Duodenal mucosa (tissue), 2 donors: ENCODE data around the gene SLC24A4.

Experiments used
- H3K27ac ChIP-seq: one replicate; pipeline ENCODE4 v1.7.0; 2013; ENCODE audit warnings: low read depth, low read length
- H3K27me3 ChIP-seq, 2 donors: one replicate each; pipeline ENCODE4 v1.7.0; 2013; ENCODE audit warnings: low read length in 2 of 2, control low read depth in 1 of 2; ENCODE audit not compliant: insufficient read depth in 2 of 2, control insufficient read depth in 1 of 2
- H3K36me3 ChIP-seq, 2 donors: one replicate each; pipeline ENCODE4 v1.7.0; 2013; ENCODE audit warnings: low read length in 2 of 2, control low read depth in 1 of 2; ENCODE audit not compliant: insufficient read depth in 2 of 2, control insufficient read depth in 1 of 2
- H3K4me1 ChIP-seq, 2 donors: one replicate each; pipeline ENCODE4 v1.7.0; 2013; ENCODE audit warnings: low read length in 2 of 2, control low read depth in 1 of 2; ENCODE audit not compliant: insufficient read depth in 2 of 2, control insufficient read depth in 1 of 2
- H3K4me3 ChIP-seq, 2 donors: one replicate each; pipeline ENCODE4 v1.7.0; 2013; ENCODE audit warnings: low read length in 2 of 2, low read depth in 1 of 2
- H3K9ac ChIP-seq, 2 donors: one replicate each; pipeline ENCODE4 v1.7.0; 2013; ENCODE audit warnings: low read length in 2 of 2, low read depth in 1 of 2
- H3K9me3 ChIP-seq, 2 donors: one replicate each; pipeline ENCODE4 v1.7.0; 2013; ENCODE audit warnings: low read length in 2 of 2, control low read depth in 1 of 2; ENCODE audit not compliant: control insufficient read depth in 1 of 2

SLC24A4 gene

GRCh38 chr14:92459950-92460421, 137.0 kb downstream of the SLC24A4 start:
- Histone ChIP-seq H3K9ac (no peak overlapping the region), H3K4me3 (no peak overlapping the region), H3K36me3 (no peaks in the 10 kb centered on the region), H3K27ac (no peak overlapping the region), H3K9me3 (no peaks in the 10 kb centered on the region), H3K27me3 (no peaks in the 10 kb centered on the region), H3K4me1 (peaks cover 14% of the 10 kb centered on the region in 2 donors)

- Histone ChIP-seq H3K27ac (no peak overlapping the region), H3K4me3 (no peak overlapping the region), H3K9ac (no peak overlapping the region), H3K9me3 (no peaks in the 10 kb centered on the region), H3K4me1 (peaks cover 14% of the 10 kb centered on the region in 2 donors), H3K27me3 (no peaks in the 10 kb centered on the region), H3K36me3 (no peaks in the 10 kb centered on the region)
Observed at GRCh38 chr14:92460541-92460915, 137.6 kb downstream of the SLC24A4 start.

DNA sequence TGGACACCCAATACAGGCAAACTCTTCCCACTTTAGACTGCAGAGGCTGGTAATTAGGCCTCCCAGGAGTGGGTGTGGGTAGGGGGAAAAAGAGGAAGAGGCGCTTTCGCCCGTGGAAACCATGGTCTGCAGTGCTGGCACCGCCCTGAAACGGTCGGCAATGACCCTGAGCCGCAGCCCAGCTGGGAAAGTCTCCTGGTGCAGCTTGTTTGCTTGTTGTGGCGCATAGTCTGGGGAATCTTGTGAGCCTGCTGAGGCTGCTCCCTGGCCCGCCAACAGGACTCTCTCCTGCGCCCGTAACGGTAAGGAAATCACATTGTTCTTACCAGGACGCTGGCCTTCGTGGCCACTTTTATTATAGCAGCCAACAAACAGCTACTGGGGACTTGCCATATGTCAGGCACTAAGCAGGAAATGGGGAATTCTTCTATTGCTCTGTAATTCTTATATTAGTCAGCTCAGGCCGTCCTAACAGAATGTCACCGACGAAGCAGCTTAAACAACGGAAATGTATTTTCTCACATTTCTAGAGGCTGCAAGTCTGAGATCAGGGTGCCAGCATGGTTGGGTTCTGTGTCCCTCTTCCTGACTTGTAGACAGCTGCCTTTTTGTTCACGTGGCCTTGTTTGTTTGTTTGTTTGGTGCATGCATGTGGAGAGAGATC, 138.1 kb downstream of the SLC24A4 start:
- H3K4me3 ChIP-seq, result no peak overlapping the region
- H3K9ac ChIP-seq, result no peak overlapping the region

GRCh38 chr14:92461891-92462290, 138.9 kb downstream of the SLC24A4 start:
- peaks cover 14% of the 10 kb centered on the region in 2 donors for H3K4me1 ChIP-seq
- no peak overlapping the region for H3K9ac ChIP-seq
- no peak overlapping the region for H3K27ac ChIP-seq
- no peaks in the 10 kb centered on the region for H3K36me3 ChIP-seq
- H3K4me3 ChIP-seq, result no peak overlapping the region
- peaks cover 0 to under 1% of the 10 kb centered on the region in 2 donors for H3K9me3 ChIP-seq
- no peaks in the 10 kb centered on the region for H3K27me3 ChIP-seq

More for the DNA sequence above, 138.1 kb downstream of the SLC24A4 start:
- Histone ChIP-seq H3K27ac (no peak overlapping the region), H3K9me3 (no peaks in the 10 kb centered on the region), H3K4me1 (peaks cover 14% of the 10 kb centered on the region in 2 donors), H3K27me3 (no peaks in the 10 kb centered on the region), H3K36me3 (no peaks in the 10 kb centered on the region)

DNA sequence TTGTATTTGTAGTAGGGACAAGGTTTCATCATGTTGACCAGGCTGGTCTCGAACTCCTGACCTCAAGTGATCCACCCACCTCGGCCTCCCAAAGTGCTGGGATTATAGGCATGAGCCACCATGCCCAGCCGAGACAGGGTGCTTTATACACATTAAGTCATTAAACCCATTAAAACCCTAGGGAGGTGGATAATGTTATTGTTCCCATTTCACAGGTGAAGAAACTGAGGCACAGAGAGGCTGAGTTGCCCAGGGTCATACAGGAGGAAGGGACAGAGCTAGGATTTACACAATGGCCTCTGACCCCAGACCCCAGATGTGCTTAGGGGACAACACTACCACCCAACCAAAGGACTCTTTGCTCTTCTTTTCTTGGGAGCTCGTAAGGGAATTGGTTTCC, 139.6 kb downstream of the SLC24A4 start:
- peaks cover 14% of the 10 kb centered on the region in 2 donors for H3K4me1 ChIP-seq
- H3K27me3 ChIP-seq, result no peaks in the 10 kb centered on the region
- H3K27ac ChIP-seq, result no peak overlapping the region
- H3K36me3 ChIP-seq, result no peaks in the 10 kb centered on the region
- H3K9me3 ChIP-seq, result peaks cover 0 to 3% of the 10 kb centered on the region in 2 donors
- H3K4me3 ChIP-seq, result no peak overlapping the region
- no peak overlapping the region for H3K9ac ChIP-seq

DNA sequence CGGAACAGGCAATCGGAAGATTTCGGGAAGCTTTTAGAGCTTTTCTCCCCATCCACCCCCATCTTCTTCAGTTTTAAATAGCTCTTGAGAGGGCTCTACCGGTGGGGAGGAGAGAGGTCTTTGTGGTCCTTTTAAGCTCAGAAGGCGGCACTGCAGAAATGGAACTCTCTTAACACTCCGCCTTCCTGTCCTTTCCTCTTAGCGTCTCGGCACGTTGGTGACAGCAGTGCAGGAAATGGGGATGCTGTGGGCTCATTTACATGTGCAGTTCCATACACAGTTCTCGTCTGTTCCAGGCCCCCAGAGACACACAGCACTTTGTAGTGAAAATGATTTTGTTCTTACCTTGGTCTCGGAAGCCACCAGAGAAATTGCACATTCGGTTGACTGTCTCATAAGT, 140.2 kb downstream of the SLC24A4 start:
- Histone ChIP-seq H3K27ac (no peak overlapping the region), H3K9me3 (peaks cover 0 to 3% of the 10 kb centered on the region in 2 donors), H3K9ac (no peak overlapping the region), H3K27me3 (no peaks in the 10 kb centered on the region), H3K4me1 (peaks cover 14% of the 10 kb centered on the region in 2 donors), H3K4me3 (no peak overlapping the region), H3K36me3 (no peaks in the 10 kb centered on the region)

DNA sequence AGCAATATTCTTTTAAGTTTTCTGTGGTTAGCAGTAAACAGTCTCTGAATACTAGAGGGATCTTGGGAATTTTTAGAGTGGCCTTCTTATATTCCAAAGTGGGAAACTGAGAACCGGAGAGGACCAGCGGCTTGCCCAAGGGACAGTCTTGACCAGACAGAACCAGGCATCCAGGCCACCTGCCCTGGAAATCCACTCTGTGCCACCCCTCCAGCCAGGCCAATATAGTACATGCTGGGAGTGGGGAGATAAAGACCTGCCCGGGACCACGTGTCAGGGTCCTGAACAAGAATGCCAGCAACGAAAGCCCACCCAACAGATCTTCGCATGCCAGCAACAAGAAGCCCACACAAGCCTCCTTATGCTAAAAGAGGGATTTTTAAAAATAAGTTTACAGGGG, 141.2 kb downstream of the SLC24A4 start:
- peaks cover 14% of the 10 kb centered on the region in 2 donors for H3K4me1 ChIP-seq
- H3K9ac ChIP-seq, result no peak overlapping the region
- H3K27me3 ChIP-seq, result no peaks in the 10 kb centered on the region
- H3K36me3 ChIP-seq, result no peaks in the 10 kb centered on the region
- H3K27ac ChIP-seq, result no peak overlapping the region
- peaks cover 0 to 3% of the 10 kb centered on the region in 2 donors for H3K9me3 ChIP-seq
- H3K4me3 ChIP-seq, result no peak overlapping the region

- no peaks in the 10 kb centered on the region for H3K36me3 ChIP-seq
- peaks cover 14% of the 10 kb centered on the region in 2 donors for H3K4me1 ChIP-seq
- no peak overlapping the region for H3K27ac ChIP-seq
- no peaks in the 10 kb centered on the region for H3K27me3 ChIP-seq
- H3K9me3 ChIP-seq, result peaks cover 0 to 3% of the 10 kb centered on the region in 2 donors
- no peak overlapping the region for H3K9ac ChIP-seq
- H3K4me3 ChIP-seq, result no peak overlapping the region
Observed at GRCh38 chr14:92464716-92465115, 141.8 kb downstream of the SLC24A4 start.

DNA sequence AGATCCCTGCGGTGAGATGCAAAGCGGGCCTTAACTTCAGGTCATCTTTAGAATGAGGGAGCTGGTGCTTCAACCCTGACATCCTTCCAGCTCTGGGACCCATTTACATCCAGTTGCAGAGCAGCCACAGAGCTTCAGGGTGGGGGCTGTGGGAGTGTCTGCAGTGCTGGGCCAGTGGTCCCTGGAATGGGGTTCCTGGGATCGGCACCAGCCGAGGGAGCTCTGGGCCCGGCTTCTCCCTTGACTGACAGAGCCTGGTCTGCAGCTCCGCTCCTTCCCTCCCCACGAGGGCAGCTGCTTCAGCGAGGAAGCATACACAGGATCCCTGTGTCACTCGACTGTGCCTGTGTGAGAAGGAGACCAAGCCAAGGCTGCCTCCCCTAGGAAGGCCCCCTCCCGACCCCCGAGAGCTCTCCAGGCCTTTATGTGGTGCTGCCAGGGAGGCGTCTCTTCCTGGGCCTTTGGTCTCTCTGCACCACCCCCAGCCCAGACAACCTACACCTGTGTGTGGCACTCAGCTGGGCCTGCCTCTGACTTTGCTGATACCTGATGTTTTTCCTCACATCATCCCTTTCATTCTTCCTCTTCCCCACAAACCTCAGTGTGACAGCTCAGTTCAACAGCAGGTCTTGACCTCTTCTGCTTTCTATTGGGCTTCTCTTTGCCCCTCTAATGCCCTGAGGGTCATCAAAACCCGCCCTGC, 142.5 kb downstream of the SLC24A4 start:
- no peak overlapping the region for H3K9ac ChIP-seq
- H3K27ac ChIP-seq, result no peak overlapping the region
- no peak overlapping the region for H3K4me3 ChIP-seq
- H3K36me3 ChIP-seq, result no peaks in the 10 kb centered on the region
- H3K27me3 ChIP-seq, result no peaks in the 10 kb centered on the region
- H3K4me1 ChIP-seq, result peaks cover 14% of the 10 kb centered on the region in 2 donors
- H3K9me3 ChIP-seq, result peaks cover 0 to 3% of the 10 kb centered on the region in 2 donors

DNA sequence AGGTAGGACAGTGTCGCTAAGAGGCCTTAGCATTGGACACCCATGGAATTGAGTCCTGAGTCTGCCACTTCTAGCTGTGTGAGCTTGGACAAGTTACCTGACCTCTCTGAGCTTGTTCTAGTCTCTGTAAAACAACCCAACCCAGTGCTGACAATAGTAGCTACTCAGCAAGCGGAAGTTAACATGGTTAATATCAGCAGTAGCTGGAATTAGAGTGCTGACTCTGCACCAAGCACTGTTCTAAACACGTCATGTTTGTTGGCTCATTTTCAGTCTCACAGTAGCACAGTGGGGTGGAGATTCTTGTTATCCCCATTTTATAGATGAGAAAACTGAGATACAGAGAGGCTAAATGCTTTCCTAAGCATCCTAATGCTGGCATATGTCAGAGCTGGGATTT, 143.1 kb downstream of the SLC24A4 start:
- Histone ChIP-seq H3K9ac (no peak overlapping the region), H3K4me3 (no peak overlapping the region), H3K27ac (no peak overlapping the region), H3K36me3 (no peaks in the 10 kb centered on the region), H3K27me3 (no peaks in the 10 kb centered on the region), H3K4me1 (peaks cover 8% of the 10 kb centered on the region in 2 donors), H3K9me3 (peaks cover 0 to 3% of the 10 kb centered on the region in 2 donors)
